IMR-90 (cell line): ENCODE measurements around the gene GON7. TPM values are rescaled to one million over a fixed set of nuclear protein-coding genes. Genes with fewer than 3 reads are reported as not detected.
A peak's percentile ranks its signal among the peaks of the same experiment; 100 is the strongest.

ENCODE experiments used
- ATAC-seq: fragments of 200-7000 bp; cut with Tn5 transposase; 2 replicates; pipeline ENCODE4 v1.9.1; 2020; ENCODE audit warnings: low read depth, mild to moderate bottlenecking, moderate library complexity
- BruUV-seq: library from RNA; stranded (reverse); fragments of 400-500 nt; replicated peaks from 2 replicates; lab custom pipeline; 2021; lab: Mats Ljungman, UMichigan
- CTCF ChIA-PET: fragments of 300-600 bp; formaldehyde crosslinking; extraction: SDS; loops from one replicate; lab custom pipeline; 2021; ENCODE audit warnings: antibody characterized with exemption; lab: Yijun Ruan, JAX
- POLR2A ChIA-PET: fragments of 300-600 bp; sonication (Branson Sonifier 250); formaldehyde crosslinking; loops from one replicate; lab custom pipeline; 2022; ENCODE audit warnings: antibody characterized with exemption; ENCODE audit not compliant: unreplicated experiment; lab: Charles Lee
- DNase-seq: peaks from one replicate; pipeline ENCODE4 v3.0.0; 2013
- H2AFZ ChIP-seq: replicated peaks from 2 replicates; pipeline ENCODE3; 2013; ENCODE audit warnings: low read length, mild to moderate bottlenecking; ENCODE audit not compliant: poor library complexity
- H2AK5ac ChIP-seq: 2 replicates; pipeline ENCODE4 v1.6.1; 2013; ENCODE audit warnings: low read depth, low read length, inconsistent platforms
- H2AK9ac ChIP-seq: replicated peaks from 2 replicates; pipeline ENCODE3; 2013; ENCODE audit warnings: mild to moderate bottlenecking, low read depth, low read length, moderate library complexity; ENCODE audit not compliant: poor library complexity
- H2BK120ac ChIP-seq: 2 replicates; pipeline ENCODE4 v1.6.1; 2013; ENCODE audit warnings: low read depth, low read length, inconsistent platforms
- H2BK15ac ChIP-seq: 3 replicates; pipeline ENCODE4 v1.6.1; 2013; ENCODE audit warnings: low read depth, low read length, inconsistent platforms
- H2BK20ac ChIP-seq: 2 replicates; pipeline ENCODE4 v1.6.1; 2013; ENCODE audit warnings: low read depth, mild to moderate bottlenecking, inconsistent platforms, low read length, moderate library complexity
- H2BK5ac ChIP-seq: 2 replicates; pipeline ENCODE4 v1.6.1; 2013; ENCODE audit warnings: mild to moderate bottlenecking, low read depth, low read length, inconsistent platforms; ENCODE audit not compliant: poor library complexity, severe bottlenecking
- H3K14ac ChIP-seq: replicated peaks from 2 replicates; pipeline ENCODE4 v1.6.1; 2013; ENCODE audit warnings: low read depth, low read length, inconsistent platforms
- H3K18ac ChIP-seq: 2 replicates; pipeline ENCODE4 v1.6.1; 2013; ENCODE audit warnings: low read depth, low read length, control low read depth
- H3K23ac ChIP-seq: 2 replicates; pipeline ENCODE4 v1.6.1; 2013; ENCODE audit warnings: low read depth, low read length, inconsistent platforms
- H3K27ac ChIP-seq: 2 replicates; pipeline ENCODE4 v1.5.1; 2013; ENCODE audit warnings: mild to moderate bottlenecking, control low read depth, low read length; ENCODE audit not compliant: insufficient read depth
- H3K27me3 ChIP-seq: 2 replicates; pipeline ENCODE4 v1.6.1; 2013; ENCODE audit warnings: low read length; ENCODE audit not compliant: control insufficient read depth, insufficient read depth
- H3K36me3 ChIP-seq: 2 replicates; pipeline ENCODE4 v1.6.1; 2013; ENCODE audit warnings: low read length, mixed read lengths; ENCODE audit not compliant: control insufficient read depth, insufficient read depth
- H3K4ac ChIP-seq: 2 replicates; pipeline ENCODE4 v1.6.1; 2013; ENCODE audit warnings: low read depth, low read length, inconsistent platforms
- H3K4me1 ChIP-seq: 2 replicates; pipeline ENCODE4 v1.6.1; 2013; ENCODE audit warnings: low read length, mixed read lengths; ENCODE audit not compliant: control insufficient read depth, insufficient read depth
- H3K4me2 ChIP-seq: 2 replicates; pipeline ENCODE4 v1.6.1; 2013; ENCODE audit warnings: low read depth, mild to moderate bottlenecking, control low read depth, low read length, moderate library complexity
- H3K4me3 ChIP-seq: 2 replicates; pipeline ENCODE4 v1.5.1; 2013; ENCODE audit warnings: low read depth, mild to moderate bottlenecking, control low read depth, low read length, moderate library complexity; ENCODE audit not compliant: insufficient read depth
- H3K56ac ChIP-seq: 2 replicates; pipeline ENCODE4 v1.6.1; 2013; ENCODE audit warnings: low read length, inconsistent platforms; ENCODE audit not compliant: insufficient read depth; ENCODE audit errors: extremely low read depth
- H3K79me1 ChIP-seq, 2 experiments: 2 replicates each; pipeline ENCODE4 v1.6.1; 2013; ENCODE audit warnings: low read length in 2 of 2, inconsistent platforms in 1 of 2, low read depth in 1 of 2
- H3K9ac ChIP-seq: 2 replicates; pipeline ENCODE4 v1.6.1; 2013; ENCODE audit warnings: low read depth, low read length, control low read depth
- H3K9me1 ChIP-seq: 2 replicates; pipeline ENCODE4 v1.6.1; 2013; ENCODE audit warnings: low read length, inconsistent platforms; ENCODE audit not compliant: insufficient read depth
- H3K9me3 ChIP-seq: 2 replicates; pipeline ENCODE4 v1.6.1; 2013; ENCODE audit warnings: low read length; ENCODE audit not compliant: control insufficient read depth, insufficient read depth
- H4K20me1 ChIP-seq: 2 replicates; pipeline ENCODE4 v1.6.1; 2013; ENCODE audit warnings: low read length, inconsistent platforms; ENCODE audit not compliant: insufficient read depth
- H4K5ac ChIP-seq: 2 replicates; pipeline ENCODE4 v1.6.1; 2013; ENCODE audit warnings: mild to moderate bottlenecking, low read depth, low read length, control low read depth
- H4K8ac ChIP-seq, 2 experiments: 2 replicates each; pipeline ENCODE4 v1.6.1; 2013; ENCODE audit warnings: low read depth in 2 of 2, low read length in 2 of 2, control low read depth in 1 of 2, inconsistent platforms in 1 of 2
- H4K91ac ChIP-seq: 2 replicates; pipeline ENCODE4 v1.6.1; 2013; ENCODE audit warnings: low read depth, low read length, inconsistent platforms; ENCODE audit not compliant: insufficient read depth
- BHLHE40 ChIP-seq: fragments of 150-350 bp; IDR thresholded peaks from 2 replicates; pipeline ENCODE4 v1.6.1; 2016; ENCODE audit warnings: mild to moderate bottlenecking, low read depth, low read length
- CEBPB ChIP-seq: IDR thresholded peaks from 2 replicates; pipeline ENCODE4 v1.6.1; 2012; ENCODE audit warnings: low read depth, low read length, improper control_type of control experiment
- CHD1 ChIP-seq: IDR thresholded peaks from 2 replicates; pipeline ENCODE4 v1.6.1; 2012; ENCODE audit warnings: low read depth, low read length, improper control_type of control experiment
- FOS ChIP-seq: fragments of 150-350 bp; IDR thresholded peaks from 2 replicates; pipeline ENCODE4 v1.6.1; 2016; ENCODE audit warnings: low read depth, low read length
- MAFK ChIP-seq: IDR thresholded peaks from 2 replicates; pipeline ENCODE4 v1.6.1; 2012; ENCODE audit warnings: low read depth, low read length, improper control_type of control experiment
- MAZ ChIP-seq: IDR thresholded peaks from 2 replicates; pipeline ENCODE4 v1.6.1; 2012; ENCODE audit warnings: low read depth, mild to moderate bottlenecking, low read length, improper control_type of control experiment, moderate library complexity, borderline replicate concordance
- MXI1 ChIP-seq: IDR thresholded peaks from 2 replicates; pipeline ENCODE4 v1.6.1; 2012; ENCODE audit warnings: low read depth, mild to moderate bottlenecking, low read length, moderate library complexity, borderline replicate concordance
- POLR2A ChIP-seq: IDR thresholded peaks from 2 replicates; pipeline ENCODE4 v1.6.1; 2012; ENCODE audit warnings: mild to moderate bottlenecking, low read depth, low read length
- RAD21 ChIP-seq: IDR thresholded peaks from 2 replicates; pipeline ENCODE4 v1.6.1; 2012; ENCODE audit warnings: low read length, improper control_type of control experiment
- RCOR1 ChIP-seq: IDR thresholded peaks from 2 replicates; pipeline ENCODE4 v1.6.1; 2012; ENCODE audit warnings: mild to moderate bottlenecking, low read length, improper control_type of control experiment; ENCODE audit not compliant: insufficient replicate concordance
- RFX5 ChIP-seq: IDR thresholded peaks from 2 replicates; pipeline ENCODE4 v1.8.0; 2012; ENCODE audit warnings: low read depth, mild to moderate bottlenecking, low read length, moderate library complexity
- WGBS, 2 experiments: methylation state at CpG; one replicate each; pipeline versions ENCODE4 v1.1.5 to v1.1.7; 2013; ENCODE audit warnings: missing lambda C conversion rate in 2 of 2; ENCODE audit not compliant: insufficient read length in 1 of 2; ENCODE audit errors: extremely low coverage in 2 of 2; 5-methylcytosine and 5-hydroxymethylcytosine counted together
- dilution Hi-C: fragments of 300-500 bp; cut with HindIII; formaldehyde crosslinking; loops from one replicate; pipeline ENCODE4 v1.14.3; 2018; ENCODE audit warnings: low sequenced_read_pairs; ENCODE audit not compliant: unreplicated experiment
- in situ Hi-C: fragments of 300-500 bp; cut with MboI; formaldehyde crosslinking; loops from 3 replicates; pipeline ENCODE4 v1.14.3; 2019; ENCODE audit warnings: low sequenced_read_pairs, inconsistent platforms, mixed read lengths
- intact Hi-C: fragments of 100-400 bp; cut with micrococcal nuclease; formaldehyde crosslinking; loops from 2 replicates; pipeline ENCODE4 v1.10.0; 2022
- polyA plus RNA-seq, 3 experiments: library from polyadenylated mRNA; depleted of rRNA; stranded (reverse); fragments of >200 nt; gene quantifications; 2 replicates each; pipeline ENCODE4 v1.2.3, GENCODE V29; 2012; ENCODE audit warnings: low replicate concordance in 1 of 3
- total RNA-seq: library from RNA; depleted of rRNA; stranded (reverse); fragments of >200 nt; gene quantifications from 2 replicates; pipeline ENCODE4 v1.2.3, GENCODE V29; 2012
- TF ChIP-seq, protein P1 (sequence below): conservative IDR thresholded peaks from 2 replicates; pipeline ENCODE4 v1.5.1; 2012; ENCODE audit warnings: mild to moderate bottlenecking, low read depth, low read length, improper control_type of control experiment
- TF ChIP-seq, protein P2 (sequence below): fragments of 150-350 bp; IDR thresholded peaks from 2 replicates; pipeline ENCODE4 v1.6.1; 2017; ENCODE audit warnings: mild to moderate bottlenecking, antibody characterized with exemption, low read length, low read depth

GON7 gene
- total and polyA plus RNA-seq, 2 of the 4 experiments (the other 2 are of a cell fraction), result 4.3 to 7.8 TPM

GRCh38 chr14:93185349-93185720 lies 21.5 kb downstream of the GON7 start:
- Histone ChIP-seq H3K23ac (peak overlapping the region; percentile 72), H3K79me1 (peaks cover 16 to 33% of the 10 kb centered on the region in 2 experiments), H4K8ac (peak overlapping the region in 1 of 2 experiments; percentile 7; a peak in 2 of 4 replicates), H3K4me2 (peak overlapping the region; percentile 99), H2AFZ (peak overlapping the region; percentile 99), H2BK120ac (no peak overlapping the region), H4K20me1 (no peaks in the 10 kb centered on the region; the same call in 1 of the 2 replicates), H3K9ac (peak overlapping the region; percentile 88), H3K14ac (peak overlapping the region; percentile 14; the same call in 1 of the 2 replicates), H3K9me1 (no peaks in the 10 kb centered on the region; the same call in 1 of the 2 replicates), H4K91ac (no peak overlapping the region), H4K5ac (peak overlapping the region; percentile 13; the same call in 1 of the 2 replicates), H3K9me3 (no peaks in the 10 kb centered on the region), H2BK20ac (no peak overlapping the region), H3K4me3 (peak overlapping the region; percentile 99), H3K27me3 (no peaks in the 10 kb centered on the region), H3K4me1 (no peaks in the 10 kb centered on the region), H2BK15ac (no peak overlapping the region), H2BK5ac (peak overlapping the region; percentile 46), H3K27ac (peak overlapping the region; percentile 74), H2AK5ac (no peak overlapping the region), H3K56ac (no peak overlapping the region), H3K18ac (no peak overlapping the region), H2AK9ac (peak overlapping the region; percentile 21), H3K4ac (no peak overlapping the region), H3K36me3 (peaks cover 6% of the 10 kb centered on the region; the same call in 1 of the 2 replicates)
- no TSS peak for BruUV-seq
- DNase-seq (no peak), ATAC-seq (no peak)
- POLR2A ChIA-PET, result no interaction called here
- no peak for TF ChIP-seq MAZ
- TF ChIP-seq CEBPB, result no peak
- no peak for TF ChIP-seq CHD1
- no peak for TF ChIP-seq RCOR1
- no peak for TF ChIP-seq RAD21
- TF ChIP-seq FOS, result no peak
- no peak for TF ChIP-seq BHLHE40
- TF ChIP-seq RFX5, result no peak
- TF ChIP-seq POLR2A, result no peak
- TF ChIP-seq, protein P1, sequence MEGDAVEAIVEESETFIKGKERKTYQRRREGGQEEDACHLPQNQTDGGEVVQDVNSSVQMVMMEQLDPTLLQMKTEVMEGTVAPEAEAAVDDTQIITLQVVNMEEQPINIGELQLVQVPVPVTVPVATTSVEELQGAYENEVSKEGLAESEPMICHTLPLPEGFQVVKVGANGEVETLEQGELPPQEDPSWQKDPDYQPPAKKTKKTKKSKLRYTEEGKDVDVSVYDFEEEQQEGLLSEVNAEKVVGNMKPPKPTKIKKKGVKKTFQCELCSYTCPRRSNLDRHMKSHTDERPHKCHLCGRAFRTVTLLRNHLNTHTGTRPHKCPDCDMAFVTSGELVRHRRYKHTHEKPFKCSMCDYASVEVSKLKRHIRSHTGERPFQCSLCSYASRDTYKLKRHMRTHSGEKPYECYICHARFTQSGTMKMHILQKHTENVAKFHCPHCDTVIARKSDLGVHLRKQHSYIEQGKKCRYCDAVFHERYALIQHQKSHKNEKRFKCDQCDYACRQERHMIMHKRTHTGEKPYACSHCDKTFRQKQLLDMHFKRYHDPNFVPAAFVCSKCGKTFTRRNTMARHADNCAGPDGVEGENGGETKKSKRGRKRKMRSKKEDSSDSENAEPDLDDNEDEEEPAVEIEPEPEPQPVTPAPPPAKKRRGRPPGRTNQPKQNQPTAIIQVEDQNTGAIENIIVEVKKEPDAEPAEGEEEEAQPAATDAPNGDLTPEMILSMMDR, result no peak
- TF ChIP-seq, protein P2, sequence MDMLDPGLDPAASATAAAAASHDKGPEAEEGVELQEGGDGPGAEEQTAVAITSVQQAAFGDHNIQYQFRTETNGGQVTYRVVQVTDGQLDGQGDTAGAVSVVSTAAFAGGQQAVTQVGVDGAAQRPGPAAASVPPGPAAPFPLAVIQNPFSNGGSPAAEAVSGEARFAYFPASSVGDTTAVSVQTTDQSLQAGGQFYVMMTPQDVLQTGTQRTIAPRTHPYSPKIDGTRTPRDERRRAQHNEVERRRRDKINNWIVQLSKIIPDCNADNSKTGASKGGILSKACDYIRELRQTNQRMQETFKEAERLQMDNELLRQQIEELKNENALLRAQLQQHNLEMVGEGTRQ, result no peak
- TF ChIP-seq MAFK, result no peak
- no peak for TF ChIP-seq MXI1
- dilution Hi-C loops, result no loop called here
- CTCF ChIA-PET, result interaction anchor here (1.0 to 1.4 kb wide), 3 partner anchors 21 to 34 kb away, joined by 3 to 4 read pairs (median 3); partner anchors contain the start of gene GON7
- in situ Hi-C loops, result no loop called here
- intact Hi-C loops, result no loop called here
- WGBS, 2 experiments, result 0% methylated on average over 1 of the region's 10 CpGs; no CpG with 5 or more reads in 1 of the 2 experiments
